WTC11 (cell line): Measurements from ENCODE around the gene FCER1A. TPM values are rescaled to one million over a fixed set of nuclear protein-coding genes. Genes with fewer than 3 reads are reported as not detected.

Experiments
- ATAC-seq: fragments of 200-7000 bp; cut with Tn5 transposase; 2 replicates; pipeline ENCODE4 v1.10.0; 2021; ENCODE audit warnings: mild to moderate bottlenecking, moderate library complexity
- CTCF ChIA-PET: fragments of 300-600 bp; sonication (Branson Sonifier 250); formaldehyde crosslinking; loops from one replicate; lab custom pipeline; 2021; ENCODE audit warnings: antibody characterized with exemption; lab: Charles Lee
- POLR2A ChIA-PET: fragments of 350-600 bp; sonication (Branson Sonifier 250); formaldehyde crosslinking; loops from one replicate; lab custom pipeline; 2021; ENCODE audit warnings: antibody characterized with exemption; lab: Charles Lee
- DNase-seq: peaks from one replicate; pipeline ENCODE4 v3.0.0; 2021; ENCODE audit warnings: low spot score
- H3K27ac Mint-ChIP-seq: 2 replicates; pipeline ENCODE4 v1.8.0; 2021; ENCODE audit warnings: mixed read lengths
- H3K27me3 Mint-ChIP-seq: 2 replicates; pipeline ENCODE4 v1.8.0; 2021; ENCODE audit warnings: low read depth, mild to moderate bottlenecking, moderate library complexity, mixed read lengths
- H3K36me3 Mint-ChIP-seq: 2 replicates; pipeline ENCODE4 v1.8.0; 2021; ENCODE audit warnings: mixed read lengths
- H3K4me1 Mint-ChIP-seq: 2 replicates; pipeline ENCODE4 v1.8.0; 2022; ENCODE audit warnings: mixed read lengths
- H3K4me3 Mint-ChIP-seq: 2 replicates; pipeline ENCODE4 v1.8.0; 2021; ENCODE audit warnings: mild to moderate bottlenecking, moderate library complexity, mixed read lengths
- H3K9me3 Mint-ChIP-seq: 2 replicates; pipeline ENCODE4 v1.8.0; 2021; ENCODE audit warnings: mixed read lengths
- ATF2 ChIP-seq: sonication (generic); formaldehyde crosslinking; IDR thresholded peaks from 2 replicates; pipeline ENCODE4 v1.8.1; 2022; ENCODE audit warnings: low read depth, missing genetic modification reagents, borderline replicate concordance
- CBFB ChIP-seq: sonication (generic); formaldehyde crosslinking; IDR thresholded peaks from 2 replicates; pipeline ENCODE4 v1.8.1; 2022; ENCODE audit warnings: mild to moderate bottlenecking, low read depth, missing genetic modification reagents
- E2F4 ChIP-seq: sonication (generic); formaldehyde crosslinking; IDR thresholded peaks from 2 replicates; pipeline ENCODE4 v1.8.1; 2022; ENCODE audit warnings: low read depth, mild to moderate bottlenecking, moderate library complexity, missing genetic modification reagents, borderline replicate concordance
- ELF4 ChIP-seq: sonication (generic); formaldehyde crosslinking; IDR thresholded peaks from 2 replicates; pipeline ENCODE4 v1.8.1; 2022; ENCODE audit warnings: low read depth, mild to moderate bottlenecking, moderate library complexity, missing genetic modification reagents
- ERG ChIP-seq: fragments of 250-450 bp; sonication (Bioruptor Pico); IDR thresholded peaks from 2 replicates; pipeline ENCODE4 v1.8.0; 2021; ENCODE audit warnings: mild to moderate bottlenecking
- FOXK1 ChIP-seq: sonication (generic); formaldehyde crosslinking; IDR thresholded peaks from 2 replicates; pipeline ENCODE4 v1.8.0; 2022; ENCODE audit warnings: mild to moderate bottlenecking, moderate library complexity, missing genetic modification reagents
- FOXP4 ChIP-seq: sonication (generic); formaldehyde crosslinking; IDR thresholded peaks from 2 replicates; pipeline ENCODE4 v1.8.0; 2022; ENCODE audit warnings: mild to moderate bottlenecking, missing genetic modification reagents
- GABPB1 ChIP-seq: sonication (generic); formaldehyde crosslinking; IDR thresholded peaks from 2 replicates; pipeline ENCODE4 v1.8.1; 2023; ENCODE audit warnings: mild to moderate bottlenecking, missing genetic modification reagents
- GTF2I ChIP-seq: fragments of 250-450 bp; sonication (Bioruptor Pico); conservative IDR thresholded peaks from 2 replicates; pipeline ENCODE4 v1.4.0; 2021; ENCODE audit warnings: mild to moderate bottlenecking
- JUN ChIP-seq: sonication (generic); formaldehyde crosslinking; IDR thresholded peaks from 2 replicates; pipeline ENCODE4 v1.8.0; 2023; ENCODE audit warnings: mild to moderate bottlenecking, missing genetic modification reagents
- PRDM15 ChIP-seq: sonication (generic); formaldehyde crosslinking; IDR thresholded peaks from 2 replicates; pipeline ENCODE4 v1.8.0; 2022; ENCODE audit warnings: missing genetic modification reagents
- PRRX2 ChIP-seq: fragments of 250-450 bp; sonication (Bioruptor Pico); IDR thresholded peaks from 2 replicates; pipeline ENCODE4 v1.8.0; 2021; ENCODE audit warnings: mild to moderate bottlenecking
- SMAD4 ChIP-seq: sonication (generic); formaldehyde crosslinking; IDR thresholded peaks from 2 replicates; pipeline ENCODE4 v1.8.0; 2022; ENCODE audit warnings: mild to moderate bottlenecking, missing genetic modification reagents
- SP1 ChIP-seq: sonication (generic); formaldehyde crosslinking; conservative IDR thresholded peaks from 2 replicates; pipeline ENCODE4 v1.8.1; 2022; ENCODE audit warnings: missing genetic modification reagents
- ZNF121 ChIP-seq: sonication (generic); formaldehyde crosslinking; IDR thresholded peaks from 2 replicates; pipeline ENCODE4 v1.8.0; 2023; ENCODE audit warnings: missing genetic modification reagents
- ZNF219 ChIP-seq: sonication (generic); formaldehyde crosslinking; IDR thresholded peaks from 2 replicates; pipeline ENCODE4 v1.8.0; 2023; ENCODE audit warnings: missing genetic modification reagents, mild to moderate bottlenecking, borderline replicate concordance
- ZNF263 ChIP-seq: sonication (generic); formaldehyde crosslinking; IDR thresholded peaks from 2 replicates; pipeline ENCODE4 v1.8.1; 2022; ENCODE audit warnings: low read depth, mild to moderate bottlenecking, moderate library complexity, missing genetic modification reagents
- ZNF317 ChIP-seq: sonication (generic); formaldehyde crosslinking; IDR thresholded peaks from 2 replicates; pipeline ENCODE4 v1.8.1; 2023; ENCODE audit warnings: low read depth, mild to moderate bottlenecking, moderate library complexity, missing genetic modification reagents, borderline replicate concordance
- ZNF396 ChIP-seq: fragments of 250-450 bp; sonication (Bioruptor Pico); IDR thresholded peaks from 2 replicates; pipeline ENCODE4 v1.8.0; 2021; ENCODE audit warnings: mild to moderate bottlenecking, moderate library complexity, borderline replicate concordance
- ZNF512 ChIP-seq: sonication (generic); formaldehyde crosslinking; IDR thresholded peaks from 2 replicates; pipeline ENCODE4 v1.8.1; 2022; ENCODE audit warnings: missing genetic modification reagents, borderline replicate concordance
- ZSCAN18 ChIP-seq: fragments of 250-450 bp; sonication (Bioruptor Pico); IDR thresholded peaks from 2 replicates; pipeline ENCODE4 v2.1.2; 2022; ENCODE audit warnings: mild to moderate bottlenecking, moderate library complexity
- total RNA-seq: library from RNA; stranded (reverse); gene quantifications from 3 replicates; pipeline ENCODE4 v1.2.3, GENCODE V29; 2021

Gene FCER1A
- total RNA-seq, 1 experiment from 2014 or later, result not detected

- POLR2A ChIA-PET, result no interaction called here
- Mint-ChIP-seq H3K4me1 (peaks cover 18% of the 10 kb centered on the region), H3K9me3 (no peaks in the 10 kb centered on the region), H3K36me3 (no peaks in the 10 kb centered on the region), H3K4me3 (no peak overlapping the region), H3K27ac (no peak overlapping the region; the same call in 1 of the 2 replicates), H3K27me3 (no peaks in the 10 kb centered on the region)
- no peak for TF ChIP-seq ERG
- TF ChIP-seq ZNF512 (CRISPR knock-in tag), result no peak
- TF ChIP-seq GTF2I, result no peak
- TF ChIP-seq JUN, result no peak
- TF ChIP-seq GABPB1 (CRISPR knock-in tag), result no peak
- TF ChIP-seq PRRX2, result no peak
- TF ChIP-seq ZNF219 (CRISPR knock-in tag), result no peak
- peak; percentile 12 for DNase-seq
- peak; percentile 85 for ATAC-seq
- CTCF ChIA-PET, result no interaction called here
Measured at GRCh38 chr1:159307346-159308020, 5.3 kb downstream of the FCER1A start.

GRCh38 chr1:159311679-159312078 is 9.5 kb downstream of the FCER1A start:
- no peaks in the 10 kb centered on the region for H3K27me3 Mint-ChIP-seq
- no peaks in the 10 kb centered on the region for H3K9me3 Mint-ChIP-seq
- ChIA-PET CTCF (no interaction called here), POLR2A (no interaction called here)
- H3K4me1 Mint-ChIP-seq, result peaks cover 14% of the 10 kb centered on the region
- no peak for DNase-seq
- no peak overlapping the region for H3K27ac Mint-ChIP-seq
- ATAC-seq, result peak; percentile 55
- no peak overlapping the region for H3K4me3 Mint-ChIP-seq
- H3K36me3 Mint-ChIP-seq, result no peaks in the 10 kb centered on the region
- no peak for TF ChIP-seq ZNF396 (CRISPR knock-in tag)
- no peak for TF ChIP-seq ZNF317 (CRISPR knock-in tag)
- no peak for TF ChIP-seq ATF2 (CRISPR knock-in tag)
- no peak for TF ChIP-seq CBFB (CRISPR knock-in tag)
- no peak for TF ChIP-seq ZNF263
- TF ChIP-seq ZNF121 (CRISPR knock-in tag), result no peak
- no peak for TF ChIP-seq PRDM15 (CRISPR knock-in tag)
- TF ChIP-seq ZSCAN18 (CRISPR knock-in tag), result no peak
- no peak for TF ChIP-seq SMAD4 (CRISPR knock-in tag)
- no peak for TF ChIP-seq FOXK1
- TF ChIP-seq SP1, result no peak
- TF ChIP-seq FOXP4 (CRISPR knock-in tag), result no peak
- TF ChIP-seq E2F4, result no peak
- no peak for TF ChIP-seq ELF4 (CRISPR knock-in tag)
